ENCODE data around the gene LRRC38.

DNA sequence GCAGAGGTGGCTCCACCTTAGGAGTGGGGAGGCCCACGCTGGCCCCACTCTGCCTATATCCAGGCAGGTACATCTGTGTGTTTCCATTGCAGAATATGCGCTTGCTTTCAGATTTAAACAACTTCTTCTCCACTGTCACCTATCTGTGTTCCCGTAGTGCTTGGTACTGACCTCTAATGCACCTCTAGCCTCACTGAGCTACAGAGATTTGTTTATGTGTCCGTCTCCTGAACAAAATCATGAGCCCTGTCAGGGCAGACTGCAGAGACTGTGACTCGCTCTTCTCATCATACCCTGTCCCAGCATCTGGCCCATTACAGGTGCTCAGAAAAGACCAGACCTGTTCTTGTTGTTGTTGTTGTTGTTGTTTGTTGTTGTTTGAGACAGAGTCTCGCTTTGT, 14.5 kb upstream of the LRRC38 start:
- TF ChIP-seq, protein P1, sequence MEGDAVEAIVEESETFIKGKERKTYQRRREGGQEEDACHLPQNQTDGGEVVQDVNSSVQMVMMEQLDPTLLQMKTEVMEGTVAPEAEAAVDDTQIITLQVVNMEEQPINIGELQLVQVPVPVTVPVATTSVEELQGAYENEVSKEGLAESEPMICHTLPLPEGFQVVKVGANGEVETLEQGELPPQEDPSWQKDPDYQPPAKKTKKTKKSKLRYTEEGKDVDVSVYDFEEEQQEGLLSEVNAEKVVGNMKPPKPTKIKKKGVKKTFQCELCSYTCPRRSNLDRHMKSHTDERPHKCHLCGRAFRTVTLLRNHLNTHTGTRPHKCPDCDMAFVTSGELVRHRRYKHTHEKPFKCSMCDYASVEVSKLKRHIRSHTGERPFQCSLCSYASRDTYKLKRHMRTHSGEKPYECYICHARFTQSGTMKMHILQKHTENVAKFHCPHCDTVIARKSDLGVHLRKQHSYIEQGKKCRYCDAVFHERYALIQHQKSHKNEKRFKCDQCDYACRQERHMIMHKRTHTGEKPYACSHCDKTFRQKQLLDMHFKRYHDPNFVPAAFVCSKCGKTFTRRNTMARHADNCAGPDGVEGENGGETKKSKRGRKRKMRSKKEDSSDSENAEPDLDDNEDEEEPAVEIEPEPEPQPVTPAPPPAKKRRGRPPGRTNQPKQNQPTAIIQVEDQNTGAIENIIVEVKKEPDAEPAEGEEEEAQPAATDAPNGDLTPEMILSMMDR (IDR thresholded peaks at IDR 0.05): no peak
- TF ChIP-seq POLR2A (IDR thresholded peaks at IDR 0.05) (no peak), EP300 (IDR thresholded peaks at IDR 0.05) (no peak)
